Smooth muscle cell of the umbilical artery (primary cell): ENCODE results near the gene MMP7. TPM values are rescaled to one million over a fixed set of nuclear protein-coding genes. Genes with fewer than 3 reads are reported as not detected.

ENCODE experiments used
- total RNA-seq: library from RNA; depleted of rRNA; stranded (reverse); fragments of >200 nt; gene quantifications from 2 replicates; pipeline ENCODE4 v1.2.3, GENCODE V29; 2014

Gene MMP7, protein sequence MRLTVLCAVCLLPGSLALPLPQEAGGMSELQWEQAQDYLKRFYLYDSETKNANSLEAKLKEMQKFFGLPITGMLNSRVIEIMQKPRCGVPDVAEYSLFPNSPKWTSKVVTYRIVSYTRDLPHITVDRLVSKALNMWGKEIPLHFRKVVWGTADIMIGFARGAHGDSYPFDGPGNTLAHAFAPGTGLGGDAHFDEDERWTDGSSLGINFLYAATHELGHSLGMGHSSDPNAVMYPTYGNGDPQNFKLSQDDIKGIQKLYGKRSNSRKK
- total RNA-seq, result not detected in 2 replicates

DNA sequence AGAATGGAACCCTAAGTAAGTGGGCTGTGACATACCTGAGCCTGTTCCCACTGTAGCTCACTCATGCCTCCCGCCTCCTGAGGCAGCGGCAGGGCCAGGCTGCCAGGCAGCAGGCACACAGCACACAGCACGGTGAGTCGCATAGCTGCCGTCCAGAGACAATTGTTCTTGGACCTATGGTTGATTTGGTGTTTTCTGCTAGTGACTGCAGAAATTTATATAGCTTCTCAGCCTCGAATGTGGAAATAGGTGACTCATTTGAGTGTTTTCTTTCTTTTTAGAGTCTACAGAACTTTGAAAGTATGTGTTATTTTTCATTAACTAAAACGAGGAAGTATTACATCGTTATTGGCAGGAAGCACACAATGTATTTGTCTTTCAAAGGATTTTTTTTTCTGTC lies at the start of gene MMP7:
Gene MMP7 (minus strand): TSS at position 190 of the 400 bp plus-strand sequence. CDS start 47 bp downstream, at position 143.

Other genes starting within 250 kb of the MMP7 start
- gene BIRC3, start 213.3 kb downstream of the MMP7 start, total RNA-seq, result 5.3 and 9.0 TPM in 2 replicates
- gene BIRC2, start 183.5 kb downstream of the MMP7 start, total RNA-seq, result 66.8 and 71.0 TPM in 2 replicates
- 87.6 and 107 TPM in 2 replicates for gene TMEM123, start 78.0 kb downstream of the MMP7 start, total RNA-seq
- gene MMP20, start 94.6 kb upstream of the MMP7 start, total RNA-seq, result not detected in 2 replicates
- not detected in 2 replicates for gene MMP27, start 175.0 kb upstream of the MMP7 start, total RNA-seq
- gene MMP8, start 194.2 kb upstream of the MMP7 start, total RNA-seq, result 1.4 and 1.5 TPM in 2 replicates
- 1.3 and 2.1 TPM in 2 replicates for gene MMP10, start 249.9 kb upstream of the MMP7 start, total RNA-seq